GM20000 (cell line): ENCODE data around the gene NUDT2.

Experiments
- DNase-seq: peaks from one replicate; pipeline ENCODE4 v3.0.0; 2012; ENCODE audit warnings: low spot score
- CTCF ChIP-seq: IDR thresholded peaks from 2 replicates; pipeline ENCODE4 v1.5.1; 2012; ENCODE audit warnings: mild to moderate bottlenecking, control low read depth; ENCODE audit errors: extremely low read depth, missing control alignments

Gene NUDT2

GRCh38 chr9:34310215-34310614, 19.2 kb upstream of the NUDT2 start:
- no peak for TF ChIP-seq CTCF
- no peak for DNase-seq

GRCh38 chr9:34311499-34312185, 17.7 kb upstream of the NUDT2 start:
- no peak for DNase-seq
- no peak for TF ChIP-seq CTCF

GRCh38 chr9:34317436-34317835, 11.9 kb upstream of the NUDT2 start:
- DNase-seq = no peak
- TF ChIP-seq CTCF = no peak

- TF ChIP-seq CTCF = no peak
- no peak for DNase-seq
Measured at GRCh38 chr9:34318163-34318790, 11.1 kb upstream of the NUDT2 start.

- no peak for TF ChIP-seq CTCF
- DNase-seq = no peak
Measured at GRCh38 chr9:34321451-34321850, 7.9 kb upstream of the NUDT2 start.

- no peak for TF ChIP-seq CTCF
- no peak for DNase-seq
Measured at GRCh38 chr9:34322899-34323591, 6.3 kb upstream of the NUDT2 start.

GRCh38 chr9:34326690-34327089, 2.7 kb upstream of the NUDT2 start:
- TF ChIP-seq CTCF = no peak
- no peak for DNase-seq
